Keratinocyte (primary cell): ENCODE measurements around the gene SH2D1B. TPM values are rescaled to one million over a fixed set of nuclear protein-coding genes. Genes with fewer than 3 reads are reported as not detected.

ENCODE experiments used
- DNase-seq: peaks from one replicate; pipeline ENCODE4 v3.0.0-alpha.2; 2011; ENCODE audit warnings: low read depth, missing footprints, low spot score
- FAIRE-seq: peaks from 2 replicates; lab custom pipeline; 2011; peaks lifted over from hg19 to GRCh38; lab: Jason Lieb, UNC
- H2AFZ ChIP-seq: 2 replicates; pipeline ENCODE4 v1.6.0; 2012; ENCODE audit warnings: low read length, control low read depth, inconsistent platforms; ENCODE audit not compliant: control insufficient read depth
- H3K27ac ChIP-seq: 2 replicates; pipeline ENCODE4 v1.5.1; 2011; ENCODE audit warnings: low read length; ENCODE audit not compliant: control insufficient read depth, insufficient read depth
- H3K27me3 ChIP-seq: 3 replicates; pipeline ENCODE4 v1.6.0; 2011; ENCODE audit warnings: low read length; ENCODE audit not compliant: control insufficient read depth, insufficient read depth; ENCODE audit errors: extremely low read depth
- H3K36me3 ChIP-seq, 2 experiments: 2 replicates in 1 of 2; 3 replicates in 1 of 2; pipeline ENCODE4 v1.5.1; 2011; ENCODE audit warnings: low read length in 2 of 2, mild to moderate bottlenecking in 1 of 2; ENCODE audit not compliant: control insufficient read depth in 2 of 2, insufficient read depth in 2 of 2; ENCODE audit errors: extremely low read depth in 1 of 2
- H3K4me1 ChIP-seq: 3 replicates; pipeline ENCODE4 v1.5.1; 2011; ENCODE audit warnings: low read length; ENCODE audit not compliant: control insufficient read depth, insufficient read depth; ENCODE audit errors: extremely low read depth
- H3K4me2 ChIP-seq: 3 replicates; pipeline ENCODE4 v1.6.0; 2011; ENCODE audit warnings: low read depth, low read length; ENCODE audit not compliant: control insufficient read depth, insufficient read depth; ENCODE audit errors: extremely low read depth
- H3K4me3 ChIP-seq, 3 experiments: fragments of 200-600 bp in 1 of 3; sonication (generic) in 1 of 3; 2 replicates in 2 of 3; 3 replicates in 1 of 3; pipeline ENCODE4 v1.5.1; 2011 to 2016; ENCODE audit warnings: low read length in 3 of 3, mild to moderate bottlenecking in 3 of 3, control low read depth in 2 of 3, inconsistent platforms in 1 of 3, low read depth in 1 of 3, mixed read lengths in 1 of 3, mixed run types in 1 of 3, moderate library complexity in 1 of 3; ENCODE audit not compliant: control insufficient read depth in 2 of 3, insufficient read depth in 2 of 3; ENCODE audit errors: extremely low read depth in 1 of 3
- H3K79me2 ChIP-seq: 2 replicates; pipeline ENCODE4 v1.6.0; 2012; ENCODE audit warnings: low read length; ENCODE audit not compliant: control insufficient read depth, insufficient read depth
- H3K9ac ChIP-seq: 3 replicates; pipeline ENCODE4 v1.6.0; 2011; ENCODE audit warnings: low read length; ENCODE audit not compliant: control insufficient read depth, insufficient read depth; ENCODE audit errors: extremely low read depth
- H3K9me1 ChIP-seq: 3 replicates; pipeline ENCODE4 v1.6.0; 2011; ENCODE audit warnings: low read length; ENCODE audit not compliant: control insufficient read depth, insufficient read depth; ENCODE audit errors: extremely low read depth
- H3K9me3 ChIP-seq: 2 replicates; pipeline ENCODE4 v1.5.1; 2012; ENCODE audit warnings: low read depth, low read length; ENCODE audit not compliant: control insufficient read depth
- H4K20me1 ChIP-seq: 3 replicates; pipeline ENCODE4 v1.6.0; 2011; ENCODE audit warnings: low read length; ENCODE audit not compliant: control insufficient read depth, insufficient read depth; ENCODE audit errors: extremely low read depth
- EZH2 ChIP-seq: IDR thresholded peaks from one replicate; pipeline ENCODE4 v1.6.1; 2012; ENCODE audit warnings: inconsistent platforms, mild to moderate bottlenecking, low read length, moderate library complexity
- dilution Hi-C: fragments of 300-500 bp; cut with MboI; formaldehyde crosslinking; loops from one replicate; pipeline ENCODE4 v1.7.0; 2020; ENCODE audit warnings: low sequenced_read_pairs; ENCODE audit not compliant: extremely low pct_ligation_motif_present
- polyA plus RNA-seq, 5 experiments: library from polyadenylated mRNA; depleted of rRNA in 3 of 5; stranded (reverse) in 3 of 5; stranded (forward) in 1 of 5; unstranded in 1 of 5; fragments of >200 nt; gene quantifications; 1 replicate in 1 of 5; 2 replicates in 3 of 5; 3 replicates in 1 of 5; pipeline versions ENCODE4 v1.2.1 to v1.2.3, GENCODE V29; 2011 to 2012; ENCODE audit warnings: missing spikeins in 2 of 5, low read depth in 1 of 5, low replicate concordance in 1 of 5
- TF ChIP-seq, protein P1 (sequence below), 3 experiments: IDR thresholded peaks in 1 of 3; conservative IDR thresholded peaks in 1 of 3; optimal IDR thresholded peaks in 1 of 3; 2 replicates in 2 of 3; 3 replicates in 1 of 3; pipeline versions ENCODE3 to v1.5.1; 2011; ENCODE audit warnings: low read length in 3 of 3, mild to moderate bottlenecking in 3 of 3, moderate library complexity in 2 of 3, control low read depth in 1 of 3, inconsistent platforms in 1 of 3; ENCODE audit not compliant: insufficient read depth in 2 of 3; ENCODE audit errors: extremely low read depth in 1 of 3

Gene SH2D1B
- polyA plus RNA-seq, 1 donor (not counting 4 experiments of a cell fraction or from before 2014, with no cell fraction given): not detected

GRCh38 chr1:162385702-162386101 is 26.2 kb downstream of the SH2D1B start:
- no peak for FAIRE-seq
- dilution Hi-C loops: no loop called here
- Histone ChIP-seq H3K9ac (no peak overlapping the region), H3K4me3 (no peak overlapping the region), H3K4me1 (peaks cover 28% of the 10 kb centered on the region), H3K4me2 (no peak overlapping the region), H3K9me1 (no peaks in the 10 kb centered on the region), H4K20me1 (no peaks in the 10 kb centered on the region), H3K27ac (no peak overlapping the region), H3K9me3 (no peaks in the 10 kb centered on the region), H3K79me2 (no peaks in the 10 kb centered on the region), H3K36me3 (no peaks in the 10 kb centered on the region), H3K27me3 (no peaks in the 10 kb centered on the region), H2AFZ (no peak overlapping the region)
- DNase-seq: no peak
- no peak for TF ChIP-seq EZH2
- TF ChIP-seq, protein P1, sequence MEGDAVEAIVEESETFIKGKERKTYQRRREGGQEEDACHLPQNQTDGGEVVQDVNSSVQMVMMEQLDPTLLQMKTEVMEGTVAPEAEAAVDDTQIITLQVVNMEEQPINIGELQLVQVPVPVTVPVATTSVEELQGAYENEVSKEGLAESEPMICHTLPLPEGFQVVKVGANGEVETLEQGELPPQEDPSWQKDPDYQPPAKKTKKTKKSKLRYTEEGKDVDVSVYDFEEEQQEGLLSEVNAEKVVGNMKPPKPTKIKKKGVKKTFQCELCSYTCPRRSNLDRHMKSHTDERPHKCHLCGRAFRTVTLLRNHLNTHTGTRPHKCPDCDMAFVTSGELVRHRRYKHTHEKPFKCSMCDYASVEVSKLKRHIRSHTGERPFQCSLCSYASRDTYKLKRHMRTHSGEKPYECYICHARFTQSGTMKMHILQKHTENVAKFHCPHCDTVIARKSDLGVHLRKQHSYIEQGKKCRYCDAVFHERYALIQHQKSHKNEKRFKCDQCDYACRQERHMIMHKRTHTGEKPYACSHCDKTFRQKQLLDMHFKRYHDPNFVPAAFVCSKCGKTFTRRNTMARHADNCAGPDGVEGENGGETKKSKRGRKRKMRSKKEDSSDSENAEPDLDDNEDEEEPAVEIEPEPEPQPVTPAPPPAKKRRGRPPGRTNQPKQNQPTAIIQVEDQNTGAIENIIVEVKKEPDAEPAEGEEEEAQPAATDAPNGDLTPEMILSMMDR (optimal IDR thresholded peaks at IDR 0.05 in 1 of 3, IDR thresholded peaks at IDR 0.05 in 1 of 3, conservative IDR thresholded peaks at IDR 0.05 in 1 of 3; ENCODE audit: extremely low read depth in 1 of 3, insufficient read depth in 2 of 3, low read length in 3 of 3): no peak

- no peaks in the 10 kb centered on the region for H3K36me3 ChIP-seq
- no peak overlapping the region for H3K4me2 ChIP-seq
- H3K4me3 ChIP-seq: no peak overlapping the region
- no peak overlapping the region for H3K9ac ChIP-seq
- no peak overlapping the region for H2AFZ ChIP-seq
- dilution Hi-C loops: no loop called here
- TF ChIP-seq, protein P1 (optimal IDR thresholded peaks at IDR 0.05 in 1 of 3, IDR thresholded peaks at IDR 0.05 in 1 of 3, conservative IDR thresholded peaks at IDR 0.05 in 1 of 3; ENCODE audit: extremely low read depth in 1 of 3, insufficient read depth in 2 of 3, low read length in 3 of 3): no peak
- no peak for TF ChIP-seq EZH2
- H3K9me1 ChIP-seq: no peaks in the 10 kb centered on the region
- FAIRE-seq: no peak
- H3K27me3 ChIP-seq: no peaks in the 10 kb centered on the region
- no peaks in the 10 kb centered on the region for H3K79me2 ChIP-seq
- no peaks in the 10 kb centered on the region for H4K20me1 ChIP-seq
- H3K9me3 ChIP-seq: no peaks in the 10 kb centered on the region
- peaks cover 28% of the 10 kb centered on the region for H3K4me1 ChIP-seq
- no peak overlapping the region for H3K27ac ChIP-seq
- DNase-seq: no peak
Observed at GRCh38 chr1:162385280-162385623, 26.7 kb downstream of the SH2D1B start.
